Measurements from ENCODE around the gene DENND2A. TPM values are rescaled to one million over a fixed set of nuclear protein-coding genes. Genes with fewer than 3 reads are reported as not detected.
"Not testable (repeated sequence)": the region's sequence is repeated elsewhere in the genome, so short reads cannot be mapped to it uniquely, and the experiment has no call there.

Gene DENND2A
- total RNA-seq, 6 experiments from 2014 or later: 0.50 to 0.99 (median 0.58) TPM

DNA sequence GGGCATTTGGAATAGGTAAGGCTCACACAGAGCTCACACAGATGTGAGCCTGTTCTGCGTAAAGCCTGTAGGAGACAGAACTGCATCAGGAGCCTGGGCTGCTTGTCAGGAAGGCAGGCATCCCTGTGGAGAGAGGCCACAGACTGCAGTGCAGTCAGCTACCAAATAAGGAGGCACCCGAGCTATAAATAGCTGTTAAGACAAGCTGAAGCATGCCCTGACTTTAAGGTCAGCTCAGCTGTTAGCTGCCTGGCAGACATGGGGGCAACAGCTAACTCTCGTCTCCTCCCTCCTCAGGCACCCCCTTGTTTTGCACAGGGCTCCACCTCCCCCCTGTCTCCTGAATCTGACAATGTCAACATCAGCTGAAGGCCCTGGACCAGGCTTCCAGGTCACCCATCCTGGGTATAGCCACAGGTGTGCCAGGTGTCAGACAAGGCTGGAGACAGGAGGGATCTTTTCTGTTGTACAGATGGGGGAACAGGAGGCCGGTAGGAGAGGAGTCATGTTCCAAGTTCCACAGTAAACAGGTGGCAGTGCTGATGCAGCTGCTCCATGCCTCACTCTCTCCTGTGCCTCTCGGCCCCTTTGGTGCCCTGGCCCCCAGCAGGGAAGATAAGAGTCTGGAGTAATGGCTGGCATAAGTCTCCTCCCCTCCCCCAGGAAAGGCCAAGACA, 133.7 kb downstream of the DENND2A start:
- Mint-ChIP-seq H3K4me1 (ENCODE audit: low read depth) (peaks cover 18% of the 10 kb centered on the region), H3K9me3 (no peaks in the 10 kb centered on the region), H3K27me3 (ENCODE audit: insufficient read depth) (peaks cover 1% of the 10 kb centered on the region; the same call in 1 of the 2 replicates), H3K4me3 (no peak overlapping the region), H3K36me3 (ENCODE audit: low read depth) (no peaks in the 10 kb centered on the region), H3K27ac (no peak overlapping the region)
- TF ChIP-seq, protein P1, sequence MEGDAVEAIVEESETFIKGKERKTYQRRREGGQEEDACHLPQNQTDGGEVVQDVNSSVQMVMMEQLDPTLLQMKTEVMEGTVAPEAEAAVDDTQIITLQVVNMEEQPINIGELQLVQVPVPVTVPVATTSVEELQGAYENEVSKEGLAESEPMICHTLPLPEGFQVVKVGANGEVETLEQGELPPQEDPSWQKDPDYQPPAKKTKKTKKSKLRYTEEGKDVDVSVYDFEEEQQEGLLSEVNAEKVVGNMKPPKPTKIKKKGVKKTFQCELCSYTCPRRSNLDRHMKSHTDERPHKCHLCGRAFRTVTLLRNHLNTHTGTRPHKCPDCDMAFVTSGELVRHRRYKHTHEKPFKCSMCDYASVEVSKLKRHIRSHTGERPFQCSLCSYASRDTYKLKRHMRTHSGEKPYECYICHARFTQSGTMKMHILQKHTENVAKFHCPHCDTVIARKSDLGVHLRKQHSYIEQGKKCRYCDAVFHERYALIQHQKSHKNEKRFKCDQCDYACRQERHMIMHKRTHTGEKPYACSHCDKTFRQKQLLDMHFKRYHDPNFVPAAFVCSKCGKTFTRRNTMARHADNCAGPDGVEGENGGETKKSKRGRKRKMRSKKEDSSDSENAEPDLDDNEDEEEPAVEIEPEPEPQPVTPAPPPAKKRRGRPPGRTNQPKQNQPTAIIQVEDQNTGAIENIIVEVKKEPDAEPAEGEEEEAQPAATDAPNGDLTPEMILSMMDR (IDR thresholded peaks at IDR 0.05): no peak
- DNase-seq: peak; percentile 72

- Mint-ChIP-seq H3K4me1 (ENCODE audit: low read depth) (peaks cover 10% of the 10 kb centered on the region), H3K27me3 (ENCODE audit: insufficient read depth) (no peaks in the 10 kb centered on the region; the same call in 1 of the 2 replicates), H3K4me3 (no peak overlapping the region), H3K9me3 (no peaks in the 10 kb centered on the region), H3K27ac (no peak overlapping the region), H3K36me3 (ENCODE audit: low read depth) (no peaks in the 10 kb centered on the region)
- TF ChIP-seq, protein P1 (IDR thresholded peaks at IDR 0.05): no peak
- DNase-seq: no peak
Measured at GRCh38 chr7:140501966-140502365, 138.6 kb downstream of the DENND2A start.

DNA sequence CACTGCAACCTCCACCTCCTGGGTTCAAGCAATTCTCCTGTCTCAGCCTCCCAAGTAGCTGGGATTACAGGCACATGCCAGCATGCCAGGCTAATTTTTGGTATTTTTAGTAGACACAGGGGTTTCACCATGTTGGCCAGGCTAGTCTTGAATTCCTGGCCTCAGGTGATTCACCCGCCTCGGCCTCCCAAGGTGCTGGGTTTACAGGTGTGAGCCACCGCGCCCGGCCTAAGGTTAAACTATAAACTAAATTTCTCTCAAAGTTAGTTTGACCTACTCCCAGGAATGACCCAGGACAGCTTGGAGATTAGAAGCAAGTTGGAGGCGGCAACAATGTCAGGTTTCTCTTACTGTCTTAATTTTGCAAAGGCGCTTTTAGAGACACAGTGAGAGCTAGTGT, 142.8 kb downstream of the DENND2A start:
- H3K27ac Mint-ChIP-seq; DNase-seq; H3K9me3 Mint-ChIP-seq; H3K4me1 Mint-ChIP-seq (ENCODE audit: low read depth); H3K4me3 Mint-ChIP-seq; H3K36me3 Mint-ChIP-seq (ENCODE audit: low read depth); H3K27me3 Mint-ChIP-seq (ENCODE audit: insufficient read depth): not testable (repeated sequence)

DNA sequence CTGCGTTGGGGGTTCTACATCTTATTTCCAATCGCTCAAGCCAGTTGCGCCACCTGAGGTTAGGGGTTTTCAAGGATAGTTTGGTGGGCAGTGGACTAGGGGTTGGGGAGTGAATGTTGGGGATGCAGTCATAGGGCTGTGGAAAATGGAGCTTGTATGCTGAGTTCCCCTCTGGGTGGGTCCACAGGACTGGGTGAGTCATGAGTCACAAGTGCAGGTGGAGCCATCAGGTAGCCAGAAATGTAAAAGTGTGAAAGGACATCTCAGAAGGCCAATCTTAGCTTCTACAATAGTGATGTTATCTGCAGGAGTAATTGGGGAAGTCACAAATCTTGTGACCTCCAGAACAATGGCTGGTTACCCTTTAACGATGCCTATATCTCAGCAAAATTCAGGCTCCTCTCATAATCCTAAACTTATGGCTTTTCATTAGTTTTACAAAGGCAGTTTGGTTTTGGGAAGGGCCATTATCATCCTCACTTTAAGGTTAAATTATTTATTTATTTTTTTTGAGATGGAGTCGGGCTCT, 143.3 kb downstream of the DENND2A start:
- H3K36me3 Mint-ChIP-seq (ENCODE audit: low read depth): no peaks in the 10 kb centered on the region
- H3K4me3 Mint-ChIP-seq: no peak overlapping the region
- H3K4me1 Mint-ChIP-seq (ENCODE audit: low read depth): no peaks in the 10 kb centered on the region
- DNase-seq: no peak
- peaks cover 3% of the 10 kb centered on the region for H3K27me3 Mint-ChIP-seq (ENCODE audit: insufficient read depth)
- H3K9me3 Mint-ChIP-seq: no peaks in the 10 kb centered on the region
- TF ChIP-seq, protein P1 (IDR thresholded peaks at IDR 0.05): no peak
- H3K27ac Mint-ChIP-seq: no peak overlapping the region

DNA sequence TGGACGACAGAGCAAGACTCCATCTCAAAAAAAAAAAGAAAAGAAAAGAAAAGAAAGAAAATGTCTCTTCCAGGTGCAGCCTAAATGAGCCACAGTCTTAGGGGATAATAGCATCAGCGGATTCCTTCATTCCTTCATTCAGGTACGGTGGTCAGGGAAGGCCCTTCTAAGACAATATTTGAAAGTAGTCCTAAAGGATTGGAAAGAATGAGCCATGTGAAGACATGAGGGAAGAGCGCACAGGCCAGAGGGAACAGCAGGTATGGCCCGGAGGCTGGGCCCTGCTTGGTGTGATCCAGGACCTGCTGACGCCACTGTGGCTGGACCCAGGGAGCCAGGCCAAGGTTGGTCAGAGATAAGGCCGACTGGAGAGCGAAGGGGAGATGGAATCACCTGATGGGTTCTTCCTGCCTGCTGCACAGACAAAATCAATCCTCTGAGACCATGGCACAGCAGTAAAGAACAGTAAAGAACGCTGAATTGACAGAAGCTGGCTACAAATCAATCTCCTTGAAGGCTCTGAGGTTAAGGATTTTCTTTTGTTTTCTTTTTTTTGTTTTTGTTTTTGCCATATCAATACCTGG, 145.0 kb downstream of the DENND2A start:
- Mint-ChIP-seq H3K9me3 (no peaks in the 10 kb centered on the region), H3K36me3 (ENCODE audit: low read depth) (no peaks in the 10 kb centered on the region), H3K4me3 (no peak overlapping the region), H3K27me3 (ENCODE audit: insufficient read depth) (peaks cover 5% of the 10 kb centered on the region), H3K4me1 (ENCODE audit: low read depth) (no peaks in the 10 kb centered on the region), H3K27ac (no peak overlapping the region)
- TF ChIP-seq, protein P1 (IDR thresholded peaks at IDR 0.05): no peak
- no peak for DNase-seq

DNA sequence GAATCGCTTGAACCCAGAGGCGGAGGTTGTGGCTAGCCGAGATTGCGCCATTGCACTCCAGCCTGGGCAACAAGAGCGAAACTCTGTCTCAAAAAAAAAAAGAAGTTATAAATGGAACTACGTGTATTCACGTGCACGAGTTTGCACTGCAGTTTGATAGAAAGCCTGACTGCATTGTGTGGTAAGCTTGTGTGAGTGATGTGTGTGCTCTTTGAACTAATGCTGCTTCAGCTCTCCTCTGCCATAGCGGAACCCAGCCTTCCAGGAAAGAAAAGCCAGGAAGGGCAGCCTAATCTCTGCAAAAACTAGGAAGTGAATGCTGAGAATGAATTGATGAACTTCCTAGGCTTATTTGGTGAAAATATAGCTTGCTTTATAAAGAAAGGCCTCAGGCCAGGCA, 145.7 kb downstream of the DENND2A start:
- Mint-ChIP-seq H3K36me3 (ENCODE audit: low read depth) (no peaks in the 10 kb centered on the region), H3K27ac (no peak overlapping the region), H3K4me1 (ENCODE audit: low read depth) (no peaks in the 10 kb centered on the region), H3K27me3 (ENCODE audit: insufficient read depth) (peaks cover 5% of the 10 kb centered on the region), H3K9me3 (no peaks in the 10 kb centered on the region), H3K4me3 (no peak overlapping the region)
- no peak for DNase-seq
- TF ChIP-seq, protein P1 (IDR thresholded peaks at IDR 0.05): no peak

All from HFFc6 (cell line).